Measurements from ENCODE around the gene TSPAN14. TPM values are rescaled to one million over a fixed set of nuclear protein-coding genes. Genes with fewer than 3 reads are reported as not detected.

Gene TSPAN14
- total and polyA plus RNA-seq, 2 of the 8 experiments (the other 6 are each of a cell fraction or from before 2014, with no cell fraction given), result 47.4 to 57.8 TPM

DNA sequence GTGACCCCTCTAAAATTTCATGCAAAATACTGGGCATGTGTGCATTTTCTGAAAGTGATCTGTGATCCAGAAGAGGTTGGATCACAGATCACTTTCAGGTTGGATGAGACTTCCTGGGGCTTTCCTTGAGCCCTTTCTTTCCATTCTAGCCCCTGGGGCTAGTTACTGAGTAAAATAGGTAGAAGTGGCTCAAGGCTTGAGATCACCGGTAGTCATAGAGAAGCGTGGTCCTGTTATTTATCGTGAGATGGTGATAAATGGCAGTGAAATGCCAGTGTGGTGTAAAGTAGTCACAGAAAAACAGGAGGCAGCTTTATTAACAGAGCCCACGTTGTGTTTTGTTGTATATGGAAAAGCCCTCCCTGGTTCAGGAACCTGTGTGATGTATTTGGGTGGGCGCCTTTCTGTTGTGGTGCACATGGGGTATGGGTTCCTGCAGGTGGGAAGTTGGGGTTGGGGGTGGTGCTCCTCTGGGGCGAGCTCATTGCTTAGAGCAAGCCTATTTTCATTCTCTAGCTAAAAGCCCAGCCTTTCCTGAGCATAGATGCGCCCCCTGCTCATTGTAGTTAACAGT is 49.6 kb downstream of the TSPAN14 start:
- Histone ChIP-seq H4K5ac (ENCODE audit: insufficient read length, low read depth, low read length) (no peak overlapping the region), H3K23ac (ENCODE audit: insufficient read length) (no peak overlapping the region), H4K8ac (ENCODE audit: extremely low read depth, insufficient read depth, low read length) (no peak overlapping the region), H3K14ac (ENCODE audit: insufficient read length) (no peak overlapping the region), H2BK12ac (ENCODE audit: low read depth, low read length) (no peak overlapping the region), H3K9ac (replicated peaks in 1 of 4; ENCODE audit: extremely low read depth in 1 of 4, low read depth in 3 of 4, low read length in 3 of 4) (no peak overlapping the region; a peak in 2 of 7 replicates), H3K4me2 (ENCODE audit: insufficient read depth in 1 of 2, low read depth in 2 of 2, low read length in 2 of 2) (peak overlapping the region; percentile 35 to 39; a peak in 2 of 4 replicates), H2BK120ac (replicated peaks; ENCODE audit: low read depth, low read length) (no peak overlapping the region), H3K4ac (replicated peaks; ENCODE audit: insufficient read length, low read depth, low read length) (no peak overlapping the region), H2BK20ac (ENCODE audit: low read length) (peak overlapping the region; percentile 61; the same call in 1 of the 2 replicates), H2BK15ac (ENCODE audit: low read length) (no peak overlapping the region), H3K23me2 (ENCODE audit: low read depth, low read length) (no peaks in the 10 kb centered on the region; the same call in 1 of the 2 replicates), H2AFZ (ENCODE audit: low read length) (no peak overlapping the region), H3K36me3 (ENCODE audit: control insufficient read depth in 2 of 4, insufficient read depth in 4 of 4, low read length in 3 of 4) (0 out of 8 replicates have a peak, but pooled peaks cover 0 to 1% (median 0%) of the 10 kb centered on the region in 4 experiments), H3K56ac (replicated peaks; ENCODE audit: insufficient read length, low read depth, low read length) (no peak overlapping the region), H4K91ac (replicated peaks; ENCODE audit: insufficient read length, low read length) (no peak overlapping the region), H3K79me2 (ENCODE audit: control insufficient read depth in 1 of 2, insufficient read depth in 2 of 2, low read length in 2 of 2) (peaks cover 0 to 46% of the 10 kb centered on the region in 2 experiments; a peak in 2 of 4 replicates), H3K27me3 (replicated peaks in 1 of 4; ENCODE audit: control insufficient read depth in 3 of 4, extremely low read depth in 1 of 4, insufficient read depth in 3 of 4, low read length in 3 of 4) (no peaks in the 10 kb centered on the region), H4K20me1 (replicated peaks in 1 of 2; ENCODE audit: control insufficient read depth in 1 of 2, insufficient read depth in 2 of 2, low read length in 2 of 2) (peaks cover 24 to 26% of the 10 kb centered on the region in 2 experiments), H3K27ac (ENCODE audit: low read depth, low read length) (no peak overlapping the region), H2BK5ac (ENCODE audit: low read depth, low read length) (no peak overlapping the region), H3K4me1 (replicated peaks in 1 of 4; ENCODE audit: control insufficient read depth in 3 of 4, insufficient read depth in 4 of 4, low read length in 3 of 4) (peaks cover 6 to 32% (median 15%) of the 10 kb centered on the region in 4 experiments), H2AK5ac (ENCODE audit: low read depth, low read length) (no peak overlapping the region), H3K79me1 (ENCODE audit: low read depth, low read length) (peaks cover 24% of the 10 kb centered on the region), H3K9me3 (ENCODE audit: insufficient read depth in 2 of 2, low read depth in 1 of 2, low read length in 1 of 2) (no peaks in the 10 kb centered on the region), H3K18ac (ENCODE audit: extremely low read depth, low read length) (0 out of 2 replicates have a peak overlapping the region, but pooled peaks have one; percentile 32), H3K4me3 (ENCODE audit: extremely low read depth in 1 of 4, insufficient read depth in 2 of 4, low read depth in 3 of 4, low read length in 4 of 4) (no peak overlapping the region; a peak in 1 of 8 replicates)
- no peak for FAIRE-seq
- no peak for DNase-seq (ENCODE audit: low read depth in 1 of 2, low spot score in 2 of 2)
- WGBS, 2 experiments (ENCODE audit: extremely low coverage in 1 of 2, insufficient coverage in 1 of 2, insufficient read length in 1 of 2, insufficient replicate concordance in 2 of 2, low coverage in 1 of 2, low lambda C conversion rate in 2 of 2, missing lambda C conversion rate in 1 of 2), result 60% methylated on average over 7 of the region's 7 CpGs; no CpG with 5 or more reads in 1 of the 2 experiments
- POLR2A ChIA-PET (ENCODE audit: partially characterized antibody), result interaction anchor here (0.7 to 2.8 kb wide), 2 partner anchors 39 to 43 kb away, joined by 3 to 10 read pairs; no protein-coding TSS in a partner anchor
- no peak for TF ChIP-seq SP4 (IDR thresholded peaks at IDR 0.05; ENCODE audit: low read length)
- peak in 1 of 2 experiments; percentile 7; a peak in 1 of 4 replicates for TF ChIP-seq RAD21 (IDR thresholded peaks at IDR 0.05 in 1 of 2, conservative IDR thresholded peaks at IDR 0.05 in 1 of 2; ENCODE audit: low read depth in 2 of 2, low read length in 2 of 2)
- TF ChIP-seq KDM1A (IDR thresholded peaks at IDR 0.05; ENCODE audit: borderline replicate concordance, low read length), result no peak
- no peak for TF ChIP-seq CBX5 (IDR thresholded peaks at IDR 0.05; ENCODE audit: low read depth, low read length)
- TF ChIP-seq, protein P1, sequence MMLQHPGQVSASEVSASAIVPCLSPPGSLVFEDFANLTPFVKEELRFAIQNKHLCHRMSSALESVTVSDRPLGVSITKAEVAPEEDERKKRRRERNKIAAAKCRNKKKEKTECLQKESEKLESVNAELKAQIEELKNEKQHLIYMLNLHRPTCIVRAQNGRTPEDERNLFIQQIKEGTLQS (IDR thresholded peaks at IDR 0.05; ENCODE audit: insufficient read depth, low read depth, low read length), result no peak
- CTCF ChIA-PET (ENCODE audit: partially characterized antibody), result interaction anchor here (0.6 to 21.9 kb wide), 19 partner anchors 11 to 421 kb away, joined by 3 to 1263 read pairs (median 11); partner anchors contain the start of gene TSPAN14
